IPS-11a (cell line): ENCODE results near the gene DYNLRB1.
"Not testable (repeated sequence)": the region's sequence is repeated elsewhere in the genome, so short reads cannot be mapped to it uniquely, and the experiment has no call there.

Experiments used
- H3K4me3 ChIP-seq: one replicate; pipeline ENCODE4 v1.5.1; 2013; ENCODE audit warnings: low read depth, low read length, control low read depth

Gene DYNLRB1

GRCh38 chr20:34516247-34517113 lies at the start of gene DYNLRB1:
DYNLRB1 (plus strand) TSS chr20:34516422; CDS start chr20:34516459, 37 bp downstream.
- H3K4me3 ChIP-seq = peak within 1 kb of the TSS; percentile 90

DNA sequence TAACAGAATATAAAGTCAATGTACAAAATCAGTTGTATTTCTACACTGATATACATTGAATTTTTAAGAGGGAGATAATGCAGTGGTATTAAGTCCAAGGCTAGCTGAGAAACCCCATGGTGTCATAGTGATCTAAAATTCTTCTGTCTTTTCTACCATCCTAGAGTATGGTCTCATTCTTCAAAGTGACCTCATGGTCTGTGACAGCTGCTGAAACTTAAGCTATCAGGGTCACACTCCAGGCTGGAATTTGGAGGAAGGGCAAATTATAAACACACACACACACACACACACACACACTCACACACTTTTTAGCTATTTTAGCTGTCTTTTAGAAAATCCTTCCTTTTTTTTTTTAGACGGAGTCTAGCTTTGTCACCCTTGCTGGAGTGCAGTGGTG lies 47.3 kb upstream of the DYNLRB1 start:
- no peak overlapping the region for H3K4me3 ChIP-seq

- H3K4me3 ChIP-seq = no peak overlapping the region
Observed at GRCh38 chr20:34472246-34472925, 43.8 kb upstream of the DYNLRB1 start.

GRCh38 chr20:34473262-34473883 lies 42.8 kb upstream of the DYNLRB1 start:
- no peak overlapping the region for H3K4me3 ChIP-seq

DNA sequence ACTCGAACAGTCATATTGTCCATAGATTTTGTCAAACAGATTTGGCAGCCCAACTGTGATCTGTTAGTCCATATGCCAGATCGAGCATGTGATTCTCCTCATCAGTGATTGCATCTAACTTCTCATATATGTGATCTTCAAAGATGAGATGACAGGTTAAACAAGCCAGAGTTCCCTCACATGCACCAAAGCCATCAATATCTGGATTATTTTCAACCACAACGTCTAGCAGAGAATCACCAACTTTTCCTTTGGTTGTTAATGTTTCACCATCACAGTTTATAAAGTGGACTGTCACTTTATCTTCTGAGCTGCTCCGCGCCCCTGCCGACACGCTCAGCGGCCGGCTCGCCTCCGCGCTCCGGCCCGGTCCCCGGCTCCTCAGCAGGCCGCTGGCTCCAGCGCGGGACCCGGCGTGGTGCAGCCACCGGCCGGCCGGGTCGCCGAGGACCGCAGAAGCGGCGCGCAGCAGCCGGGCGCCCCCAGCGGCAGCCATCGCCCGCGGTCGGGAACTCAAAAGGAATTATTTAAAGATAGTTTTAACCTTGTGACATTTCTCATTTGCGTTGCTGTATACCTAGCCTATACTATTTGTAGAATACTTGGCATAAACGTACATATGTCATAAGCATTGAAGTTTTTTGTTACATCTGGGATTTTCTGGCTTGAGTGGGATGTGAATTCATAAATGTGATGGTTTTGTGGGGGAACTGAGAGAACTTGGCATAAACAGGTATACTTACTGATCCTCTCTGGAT lies 40.1 kb upstream of the DYNLRB1 start:
- H3K4me3 ChIP-seq = no peak overlapping the region

DNA sequence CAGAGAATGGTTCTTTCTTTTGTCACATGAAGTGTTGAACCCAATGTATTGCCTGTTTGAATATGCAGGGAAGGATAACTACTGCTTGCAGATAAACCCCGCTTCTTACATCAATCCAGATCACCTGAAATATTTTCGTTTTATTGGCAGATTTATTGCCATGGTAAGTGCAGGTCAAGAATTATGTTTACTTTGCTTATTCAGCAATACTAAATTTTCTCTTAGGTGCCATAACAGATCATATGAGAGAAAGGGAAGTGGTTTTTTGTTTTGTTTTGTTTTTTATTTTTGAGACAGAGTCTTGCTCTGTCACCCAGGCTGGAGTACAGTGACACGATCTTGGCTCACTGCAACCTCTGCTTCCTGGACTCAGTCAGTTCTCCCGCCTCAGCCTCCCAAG lies 36.6 kb upstream of the DYNLRB1 start:
- H3K4me3 ChIP-seq = no peak overlapping the region

DNA sequence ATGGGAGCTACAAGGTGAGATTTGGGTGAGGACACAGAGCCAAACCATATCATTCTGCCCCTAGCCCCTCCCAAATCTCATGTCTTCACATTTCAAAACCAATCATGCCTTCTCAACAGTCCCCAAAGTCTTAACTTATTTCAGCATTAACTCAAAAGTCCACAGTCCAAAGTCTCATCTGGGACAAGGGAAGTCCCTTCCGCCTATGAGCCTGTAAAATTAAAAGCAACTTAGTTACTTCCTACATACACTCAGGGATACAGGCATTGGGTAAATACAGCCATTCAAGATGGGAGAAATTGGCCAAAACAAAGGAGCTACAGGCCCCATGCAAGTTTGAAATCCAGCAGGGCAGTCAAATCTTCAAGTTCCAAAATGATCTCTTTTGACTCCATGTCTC lies 34.1 kb upstream of the DYNLRB1 start:
- not testable (repeated sequence) for H3K4me3 ChIP-seq

DNA sequence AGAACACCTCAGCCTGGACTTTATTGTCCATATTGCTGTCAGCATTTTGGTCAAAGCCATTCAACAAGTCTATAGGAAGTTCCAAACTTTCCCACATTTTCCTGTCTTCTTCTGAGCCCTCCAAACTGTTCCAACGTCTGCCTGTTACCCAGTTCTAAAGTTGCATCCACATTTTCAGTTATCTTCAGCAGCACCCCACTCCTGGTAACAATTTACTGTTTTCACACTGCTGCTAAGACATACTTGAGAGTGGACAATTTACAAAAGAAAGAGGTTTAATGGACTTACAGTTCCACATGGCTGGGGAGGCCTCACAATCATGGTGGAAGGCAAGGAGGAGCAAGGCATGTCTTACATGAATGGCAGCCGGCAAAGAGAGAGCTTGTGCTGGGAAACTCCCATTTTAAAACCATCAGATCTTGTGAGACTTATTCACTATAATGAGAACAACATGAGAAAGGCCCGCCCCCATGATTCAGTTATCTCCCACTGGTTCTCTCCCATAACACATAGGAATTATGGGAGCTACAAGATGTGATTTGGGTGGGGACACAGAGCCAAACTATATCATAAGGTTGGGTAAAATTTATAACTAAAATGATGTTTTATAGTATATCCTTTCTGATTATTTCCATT lies 32.5 kb upstream of the DYNLRB1 start:
- not testable (repeated sequence) for H3K4me3 ChIP-seq

- no peak overlapping the region for H3K4me3 ChIP-seq
Observed at GRCh38 chr20:34485068-34485634, 31.1 kb upstream of the DYNLRB1 start.

DNA sequence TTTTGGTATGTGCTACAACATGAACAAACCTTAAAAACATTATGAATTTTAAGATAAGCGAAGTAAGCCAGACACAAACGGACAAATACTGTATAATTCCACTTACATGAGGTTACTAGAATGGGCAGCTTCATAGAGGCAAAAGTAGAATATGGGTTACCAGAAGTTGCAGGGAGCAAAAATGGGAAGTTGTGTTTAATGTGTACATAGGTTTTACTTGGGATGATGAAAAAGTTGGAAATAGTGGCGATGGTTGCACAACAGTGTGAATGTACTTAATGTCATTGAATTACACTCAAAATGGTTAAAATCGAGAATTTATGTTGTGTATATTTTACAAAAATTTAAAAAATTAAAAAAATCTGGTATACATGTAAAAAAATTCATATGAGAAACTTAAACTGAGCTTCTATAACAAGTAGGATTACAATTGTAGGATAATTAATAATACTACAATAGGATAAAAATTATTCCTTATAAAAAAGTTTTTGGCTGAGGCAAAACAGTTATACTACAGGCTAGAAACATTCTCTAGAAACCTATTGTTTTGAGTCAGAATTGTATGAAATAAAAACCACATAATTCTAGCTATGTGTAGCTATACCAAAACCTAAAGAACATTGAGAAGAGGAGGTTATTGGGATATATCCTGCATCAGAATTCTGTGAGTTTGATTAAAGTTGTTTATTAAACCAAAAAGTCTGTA lies 24.8 kb upstream of the DYNLRB1 start:
- H3K4me3 ChIP-seq = no peak overlapping the region

- no peak overlapping the region for H3K4me3 ChIP-seq
Observed at GRCh38 chr20:34491932-34492509, 24.2 kb upstream of the DYNLRB1 start.

DNA sequence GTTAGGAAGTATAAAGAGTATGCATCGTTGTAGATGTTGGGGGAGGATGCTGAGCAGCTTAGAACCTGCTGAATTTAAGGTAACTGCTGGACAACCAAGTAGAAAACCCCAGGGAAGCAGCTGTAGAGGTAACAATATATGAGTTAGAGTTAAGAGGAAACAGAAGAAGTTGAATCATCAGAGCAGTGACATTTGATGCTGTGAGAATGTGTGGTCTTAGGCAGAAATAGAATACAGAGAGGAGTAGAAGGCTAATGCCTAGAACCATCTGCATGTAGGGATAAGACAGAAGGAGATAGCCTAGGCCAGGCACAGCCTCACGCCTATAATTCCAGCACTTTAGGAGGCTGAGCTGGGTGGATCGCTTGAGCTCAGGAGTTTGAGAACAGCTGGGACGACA lies 22.6 kb upstream of the DYNLRB1 start:
- no peak overlapping the region for H3K4me3 ChIP-seq

GRCh38 chr20:34495307-34495706 lies 20.9 kb upstream of the DYNLRB1 start:
- no peak overlapping the region for H3K4me3 ChIP-seq

DNA sequence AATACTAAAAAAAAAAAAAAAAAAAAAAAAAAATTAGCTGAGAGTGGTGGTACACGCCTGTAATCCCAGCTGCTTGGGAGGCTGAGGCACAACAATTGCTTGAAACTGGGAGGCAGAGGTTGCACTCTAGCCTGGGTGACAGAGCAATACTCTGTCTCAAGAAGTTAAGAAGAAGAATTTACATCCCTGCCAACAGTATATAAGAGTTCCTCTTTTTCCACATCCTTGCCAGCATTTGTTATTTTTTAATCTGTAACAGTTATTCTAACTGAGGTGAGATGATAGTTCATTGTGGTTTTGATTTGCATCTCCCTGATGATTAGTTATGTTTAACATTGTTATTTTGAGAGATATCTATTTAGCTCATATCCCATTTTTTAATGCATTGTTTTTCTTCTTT lies 20.3 kb upstream of the DYNLRB1 start:
- H3K4me3 ChIP-seq = no peak overlapping the region

GRCh38 chr20:34497596-34497995 lies 18.6 kb upstream of the DYNLRB1 start:
- H3K4me3 ChIP-seq = not testable (repeated sequence)

GRCh38 chr20:34500823-34501222 lies 15.4 kb upstream of the DYNLRB1 start:
- no peak overlapping the region for H3K4me3 ChIP-seq

GRCh38 chr20:34506480-34506879 lies 9.7 kb upstream of the DYNLRB1 start:
- H3K4me3 ChIP-seq = no peak overlapping the region

GRCh38 chr20:34507702-34508413 lies 8.4 kb upstream of the DYNLRB1 start:
- H3K4me3 ChIP-seq = no peak overlapping the region

DNA sequence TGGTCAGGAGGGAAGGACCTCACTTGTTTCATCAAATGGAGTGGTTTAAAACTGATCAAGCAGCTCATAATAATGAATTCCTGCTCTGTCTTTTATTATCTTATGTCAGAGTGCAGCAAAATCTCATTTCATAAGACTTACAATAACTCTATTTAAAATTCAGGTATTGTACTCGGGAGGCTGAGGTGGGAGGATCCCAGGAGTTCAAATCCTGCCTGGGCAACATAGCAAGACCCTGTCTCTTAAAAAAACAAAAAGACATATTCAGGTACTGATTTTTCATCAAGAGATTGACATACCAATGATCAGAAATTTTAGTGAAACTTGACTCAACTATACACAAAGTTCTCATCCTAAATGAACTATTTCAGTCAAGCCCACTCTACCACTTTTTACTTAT lies 5.6 kb upstream of the DYNLRB1 start:
- no peak overlapping the region for H3K4me3 ChIP-seq
